Measurements from ENCODE around the gene RAB6C.

DNA sequence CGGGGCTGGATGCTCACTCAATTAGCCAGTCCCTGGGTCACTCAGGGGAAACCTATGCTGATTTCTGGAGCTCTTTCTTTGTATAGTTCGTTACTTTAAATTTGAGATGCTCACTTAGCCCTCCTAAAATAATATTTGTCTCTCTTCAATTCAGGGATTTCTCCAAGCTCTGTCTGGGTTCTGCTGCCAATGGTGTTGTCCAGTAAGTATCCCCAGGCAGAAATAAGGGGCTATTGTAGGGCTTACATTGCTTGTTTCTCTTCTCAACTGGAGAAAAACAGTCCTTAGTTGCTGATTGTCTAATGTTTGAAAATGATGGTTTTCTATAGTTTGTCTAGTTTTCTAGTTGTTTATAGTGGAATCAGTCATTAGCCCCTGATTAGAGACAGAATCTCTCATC is 5.0 kb downstream of the RAB6C start:
- TF ChIP-seq, protein P1, sequence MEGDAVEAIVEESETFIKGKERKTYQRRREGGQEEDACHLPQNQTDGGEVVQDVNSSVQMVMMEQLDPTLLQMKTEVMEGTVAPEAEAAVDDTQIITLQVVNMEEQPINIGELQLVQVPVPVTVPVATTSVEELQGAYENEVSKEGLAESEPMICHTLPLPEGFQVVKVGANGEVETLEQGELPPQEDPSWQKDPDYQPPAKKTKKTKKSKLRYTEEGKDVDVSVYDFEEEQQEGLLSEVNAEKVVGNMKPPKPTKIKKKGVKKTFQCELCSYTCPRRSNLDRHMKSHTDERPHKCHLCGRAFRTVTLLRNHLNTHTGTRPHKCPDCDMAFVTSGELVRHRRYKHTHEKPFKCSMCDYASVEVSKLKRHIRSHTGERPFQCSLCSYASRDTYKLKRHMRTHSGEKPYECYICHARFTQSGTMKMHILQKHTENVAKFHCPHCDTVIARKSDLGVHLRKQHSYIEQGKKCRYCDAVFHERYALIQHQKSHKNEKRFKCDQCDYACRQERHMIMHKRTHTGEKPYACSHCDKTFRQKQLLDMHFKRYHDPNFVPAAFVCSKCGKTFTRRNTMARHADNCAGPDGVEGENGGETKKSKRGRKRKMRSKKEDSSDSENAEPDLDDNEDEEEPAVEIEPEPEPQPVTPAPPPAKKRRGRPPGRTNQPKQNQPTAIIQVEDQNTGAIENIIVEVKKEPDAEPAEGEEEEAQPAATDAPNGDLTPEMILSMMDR (IDR thresholded peaks at IDR 0.05): no peak
- no peak for TF ChIP-seq EZH2 (IDR thresholded peaks at IDR 0.05)
- TF ChIP-seq EZH2phosphoT487 (IDR thresholded peaks at IDR 0.05): no peak

Measured in neural progenitor cell (in vitro differentiated cells).